Right hindlimb (tissue), 1 donor: Measurements from ENCODE around the gene CCNB1IP1.
"Not testable (repeated sequence)": the region's sequence is repeated elsewhere in the genome, so short reads cannot be mapped to it uniquely, and the experiment has no call there.

Source experiments
- DNase-seq: peaks from one replicate; pipeline ENCODE4 v3.0.0-alpha.2; 2018

CCNB1IP1 gene

GRCh38 chr14:20331053-20331613 is 1.9 kb downstream of the CCNB1IP1 start:
- no peak for DNase-seq

GRCh38 chr14:20329355-20329754 is 3.7 kb downstream of the CCNB1IP1 start:
- no peak for DNase-seq

- DNase-seq = no peak
Observed at GRCh38 chr14:20328705-20329104, 4.4 kb downstream of the CCNB1IP1 start.

- no peak for DNase-seq
Observed at GRCh38 chr14:20327005-20327869, 5.8 kb downstream of the CCNB1IP1 start.

GRCh38 chr14:20317720-20318119 is 15.4 kb downstream of the CCNB1IP1 start:
- no peak for DNase-seq

- DNase-seq = no peak
Observed at GRCh38 chr14:20314026-20314425, 19.1 kb downstream of the CCNB1IP1 start.

GRCh38 chr14:20306079-20306423 is 27.0 kb downstream of the CCNB1IP1 start:
- DNase-seq = no peak

GRCh38 chr14:20305265-20306078 is 27.6 kb downstream of the CCNB1IP1 start, which contains the start of gene TTC5:
TTC5 (minus strand) TSS chr14:20305951; CDS start chr14:20305937, 14 bp downstream.
- DNase-seq = peak; percentile 92

GRCh38 chr14:20302042-20302755 is 30.9 kb downstream of the CCNB1IP1 start:
- DNase-seq = no peak

GRCh38 chr14:20295067-20295466 is 38.0 kb downstream of the CCNB1IP1 start:
- DNase-seq = no peak

- DNase-seq = no peak
Observed at GRCh38 chr14:20294636-20295035, 38.4 kb downstream of the CCNB1IP1 start.

- not testable (repeated sequence) for DNase-seq
Observed at GRCh38 chr14:20281998-20282397, 51.1 kb downstream of the CCNB1IP1 start.

- not testable (repeated sequence) for DNase-seq
Observed at GRCh38 chr14:20280265-20280664, 52.8 kb downstream of the CCNB1IP1 start.

- no peak for DNase-seq
Observed at GRCh38 chr14:20278414-20278813, 54.7 kb downstream of the CCNB1IP1 start.

- no peak for DNase-seq
Observed at GRCh38 chr14:20277409-20277808, 55.7 kb downstream of the CCNB1IP1 start.

GRCh38 chr14:20274062-20274461 is 59.0 kb downstream of the CCNB1IP1 start:
- DNase-seq = no peak

GRCh38 chr14:20264361-20264760 is 68.7 kb downstream of the CCNB1IP1 start:
- DNase-seq = not testable (repeated sequence)

- no peak for DNase-seq
Observed at GRCh38 chr14:20262642-20263128, 70.4 kb downstream of the CCNB1IP1 start.
